GM19397 (cell line): Measurements from ENCODE around the gene SSC4D.

Experiments
- ATAC-seq: cut with Tn5 transposase; IDR thresholded peaks from one replicate; pipeline ENCODE4 v1.9.1; 2021; ENCODE audit warnings: mild to moderate bottlenecking, moderate library complexity; ENCODE audit not compliant: unreplicated experiment

The SSC4D gene

GRCh38 chr7:76356115-76356514, 53.4 kb downstream of the SSC4D start:
- no peak for ATAC-seq

GRCh38 chr7:76354981-76355730, 54.3 kb downstream of the SSC4D start:
- ATAC-seq, result no peak

- ATAC-seq, result no peak
These were observed 55.0 kb downstream of the SSC4D start for GRCh38 chr7:76354516-76354915.

GRCh38 chr7:76353744-76354143, 55.8 kb downstream of the SSC4D start:
- ATAC-seq, result no peak

GRCh38 chr7:76352193-76352592, 57.3 kb downstream of the SSC4D start:
- ATAC-seq, result no peak

- no peak for ATAC-seq
These were observed 58.1 kb downstream of the SSC4D start for GRCh38 chr7:76351372-76351771.

- ATAC-seq, result no peak
These were observed 60.1 kb downstream of the SSC4D start for GRCh38 chr7:76349313-76349885.

GRCh38 chr7:76347710-76348109, 61.8 kb downstream of the SSC4D start:
- ATAC-seq, result no peak

- ATAC-seq, result no peak
These were observed 62.7 kb downstream of the SSC4D start for GRCh38 chr7:76346778-76347177.

GRCh38 chr7:76346097-76346496, 63.4 kb downstream of the SSC4D start:
- no peak for ATAC-seq

- ATAC-seq, result no peak
These were observed 65.6 kb downstream of the SSC4D start for GRCh38 chr7:76343931-76344321.

GRCh38 chr7:76343294-76343930, 66.1 kb downstream of the SSC4D start:
- ATAC-seq, result no peak

- no peak for ATAC-seq
These were observed 67.3 kb downstream of the SSC4D start for GRCh38 chr7:76342222-76342621.

- no peak for ATAC-seq
These were observed 68.8 kb downstream of the SSC4D start for GRCh38 chr7:76340617-76341131.
